Measurements from ENCODE around the gene PTPN6.

- TF ChIP-seq POLR2AphosphoS5 (IDR thresholded peaks at IDR 0.05; ENCODE audit: low read depth, low read length) = no peak
- TF ChIP-seq POLR2A (IDR thresholded peaks at IDR 0.05; ENCODE audit: low read depth, low read length) = no peak
- TF ChIP-seq TAF1 (IDR thresholded peaks at IDR 0.05; ENCODE audit: borderline replicate concordance, low read depth, low read length) = no peak
These were observed 13.5 kb downstream of the PTPN6 start for GRCh38 chr12:6964605-6965025.

Data from GM12892 (cell line).